ENCODE results near the gene MAP4K4. TPM values are rescaled to one million over a fixed set of nuclear protein-coding genes. Genes with fewer than 3 reads are reported as not detected.

MAP4K4 gene
- total RNA-seq, 1 experiment from 2014 or later = 59.2 TPM

- no peak for DNase-seq (ENCODE audit: low spot score)
Measured at GRCh38 chr2:101790857-101791256, 93.3 kb downstream of the MAP4K4 start.

GRCh38 chr2:101792208-101792607 is 94.7 kb downstream of the MAP4K4 start:
- no peak for DNase-seq (ENCODE audit: low spot score)

GRCh38 chr2:101793277-101793969 is 95.9 kb downstream of the MAP4K4 start:
- DNase-seq (ENCODE audit: low spot score) = no peak

- DNase-seq (ENCODE audit: low spot score) = no peak
Measured at GRCh38 chr2:101794141-101794540, 96.6 kb downstream of the MAP4K4 start.

GRCh38 chr2:101795033-101795432 is 97.5 kb downstream of the MAP4K4 start:
- no peak for DNase-seq (ENCODE audit: low spot score)

GRCh38 chr2:101796825-101797600 is 99.5 kb downstream of the MAP4K4 start:
- DNase-seq (ENCODE audit: low spot score) = no peak

- no peak for DNase-seq (ENCODE audit: low spot score)
Measured at GRCh38 chr2:101801496-101801895, 104.0 kb downstream of the MAP4K4 start.

GRCh38 chr2:101802329-101802728 is 104.8 kb downstream of the MAP4K4 start:
- DNase-seq (ENCODE audit: low spot score) = no peak

GRCh38 chr2:101803128-101803527 is 105.6 kb downstream of the MAP4K4 start:
- DNase-seq (ENCODE audit: low spot score) = no peak

GRCh38 chr2:101803945-101804696 is 106.6 kb downstream of the MAP4K4 start:
- no peak for DNase-seq (ENCODE audit: low spot score)

- DNase-seq (ENCODE audit: low spot score) = peak; percentile 38
Measured at GRCh38 chr2:101805152-101806088, 107.9 kb downstream of the MAP4K4 start.

- DNase-seq (ENCODE audit: low spot score) = peak; percentile 82
Measured at GRCh38 chr2:101806123-101806522, 108.6 kb downstream of the MAP4K4 start.

GRCh38 chr2:101806701-101807100 is 109.2 kb downstream of the MAP4K4 start:
- no peak for DNase-seq (ENCODE audit: low spot score)

- no peak for DNase-seq (ENCODE audit: low spot score)
Measured at GRCh38 chr2:101807242-101807641, 109.7 kb downstream of the MAP4K4 start.

- DNase-seq (ENCODE audit: low spot score) = no peak
Measured at GRCh38 chr2:101808006-101808562, 110.6 kb downstream of the MAP4K4 start.

- DNase-seq (ENCODE audit: low spot score) = no peak
Measured at GRCh38 chr2:101809698-101810097, 112.2 kb downstream of the MAP4K4 start.

GRCh38 chr2:101811226-101812015 is 113.9 kb downstream of the MAP4K4 start:
- DNase-seq (ENCODE audit: low spot score) = no peak

GRCh38 chr2:101812226-101812625 is 114.7 kb downstream of the MAP4K4 start:
- no peak for DNase-seq (ENCODE audit: low spot score)

- DNase-seq (ENCODE audit: low spot score) = no peak
Measured at GRCh38 chr2:101814752-101815151, 117.2 kb downstream of the MAP4K4 start.

GRCh38 chr2:101815154-101815553 is 117.6 kb downstream of the MAP4K4 start:
- no peak for DNase-seq (ENCODE audit: low spot score)
